Measurements from ENCODE around the gene PDE4D.

DNA sequence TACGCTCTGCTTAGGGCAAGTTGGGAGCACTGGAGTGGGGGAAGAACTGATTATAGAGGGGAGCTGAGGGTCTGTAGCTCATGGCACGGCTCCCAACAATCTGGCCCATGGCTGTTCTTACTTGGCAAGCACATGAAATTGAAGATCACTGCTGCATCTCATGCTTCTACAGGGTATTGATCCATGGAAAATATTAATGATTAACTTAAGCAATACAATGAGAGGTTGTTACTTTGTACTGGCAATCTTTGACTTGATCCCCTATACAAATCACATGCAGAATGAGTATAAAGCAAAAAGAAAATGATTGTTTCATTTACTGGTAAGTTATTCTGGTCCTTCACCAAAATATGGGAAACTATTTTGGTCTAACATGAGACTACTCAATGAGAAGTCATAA, 481.1 kb downstream of the PDE4D start:
- TF ChIP-seq, protein P1, sequence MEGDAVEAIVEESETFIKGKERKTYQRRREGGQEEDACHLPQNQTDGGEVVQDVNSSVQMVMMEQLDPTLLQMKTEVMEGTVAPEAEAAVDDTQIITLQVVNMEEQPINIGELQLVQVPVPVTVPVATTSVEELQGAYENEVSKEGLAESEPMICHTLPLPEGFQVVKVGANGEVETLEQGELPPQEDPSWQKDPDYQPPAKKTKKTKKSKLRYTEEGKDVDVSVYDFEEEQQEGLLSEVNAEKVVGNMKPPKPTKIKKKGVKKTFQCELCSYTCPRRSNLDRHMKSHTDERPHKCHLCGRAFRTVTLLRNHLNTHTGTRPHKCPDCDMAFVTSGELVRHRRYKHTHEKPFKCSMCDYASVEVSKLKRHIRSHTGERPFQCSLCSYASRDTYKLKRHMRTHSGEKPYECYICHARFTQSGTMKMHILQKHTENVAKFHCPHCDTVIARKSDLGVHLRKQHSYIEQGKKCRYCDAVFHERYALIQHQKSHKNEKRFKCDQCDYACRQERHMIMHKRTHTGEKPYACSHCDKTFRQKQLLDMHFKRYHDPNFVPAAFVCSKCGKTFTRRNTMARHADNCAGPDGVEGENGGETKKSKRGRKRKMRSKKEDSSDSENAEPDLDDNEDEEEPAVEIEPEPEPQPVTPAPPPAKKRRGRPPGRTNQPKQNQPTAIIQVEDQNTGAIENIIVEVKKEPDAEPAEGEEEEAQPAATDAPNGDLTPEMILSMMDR (IDR thresholded peaks at IDR 0.05; ENCODE audit: insufficient read depth, low read depth, low read length) = no peak
- TF ChIP-seq EZH2 (IDR thresholded peaks at IDR 0.05; ENCODE audit: insufficient read depth, low read length) = no peak

Measured in astrocyte (in vitro differentiated cells and primary cell).